MCF 10A (cell line): ENCODE measurements around the gene MAP2K6. TPM values are rescaled to one million over a fixed set of nuclear protein-coding genes. Genes with fewer than 3 reads are reported as not detected.

Experiments
- BruUV-seq: library from RNA; stranded (reverse); fragments of 400-500 nt; replicated peaks from 2 replicates; lab custom pipeline; 2021; lab: Mats Ljungman, UMichigan
- CTCF ChIA-PET: fragments of 300-600 bp; sonication (Branson Sonifier 250); formaldehyde crosslinking; extraction: SDS; loops from one replicate; lab custom pipeline; 2021; ENCODE audit warnings: antibody characterized with exemption, inconsistent platforms; lab: Yijun Ruan, JAX
- POLR2A ChIA-PET: fragments of 300-600, 350-650 bp; sonication (Branson Sonifier 250); formaldehyde crosslinking; extraction: SDS; loops from one replicate; lab custom pipeline; 2020; ENCODE audit warnings: antibody characterized with exemption, inconsistent platforms; lab: Yijun Ruan, JAX
- DNase-seq: peaks from one replicate; pipeline ENCODE4 v3.0.0-alpha.2; 2018; ENCODE audit not compliant: unreplicated experiment
- H3K27ac Mint-ChIP-seq: one replicate; pipeline ENCODE4 v1.8.0; 2022; ENCODE audit warnings: mild to moderate bottlenecking, low read depth, mixed read lengths; ENCODE audit not compliant: unreplicated experiment
- H3K27me3 Mint-ChIP-seq: one replicate; pipeline ENCODE4 v1.8.0; 2022; ENCODE audit warnings: mixed read lengths; ENCODE audit not compliant: insufficient read depth, unreplicated experiment
- H3K36me3 Mint-ChIP-seq: one replicate; pipeline ENCODE4 v1.8.0; 2022; ENCODE audit warnings: mild to moderate bottlenecking, moderate library complexity, mixed read lengths; ENCODE audit not compliant: insufficient read depth, unreplicated experiment
- H3K4me1 Mint-ChIP-seq: one replicate; pipeline ENCODE4 v1.8.0; 2022; ENCODE audit warnings: mixed read lengths; ENCODE audit not compliant: insufficient read depth, unreplicated experiment
- H3K4me3 Mint-ChIP-seq: one replicate; pipeline ENCODE4 v1.8.0; 2022; ENCODE audit warnings: mild to moderate bottlenecking, moderate library complexity, mixed read lengths; ENCODE audit not compliant: unreplicated experiment
- H3K9me3 Mint-ChIP-seq: one replicate; pipeline ENCODE4 v1.8.0; 2022; ENCODE audit warnings: mixed read lengths; ENCODE audit not compliant: unreplicated experiment
- CTCF ChIP-seq: fragments of 200-600 bp; IDR thresholded peaks from one replicate; pipeline ENCODE4 v1.8.0; 2022; ENCODE audit warnings: antibody characterized with exemption, mild to moderate bottlenecking; ENCODE audit not compliant: unreplicated experiment
- intact Hi-C: fragments of 100-400 bp; cut with micrococcal nuclease; formaldehyde crosslinking; loops from 2 replicates; pipeline ENCODE4 v1.14.1; 2022
- total RNA-seq: library from RNA; stranded (reverse); gene quantifications from 2 replicates; pipeline ENCODE4 v1.2.3, GENCODE V29; 2022

Gene MAP2K6
- total RNA-seq, 1 experiment from 2014 or later = 0.28 TPM

GRCh38 chr17:69579961-69580677, 165.6 kb downstream of the MAP2K6 start:
- BruUV-seq = no TSS peak
- no peaks in the 10 kb centered on the region for H3K27me3 Mint-ChIP-seq
- no peak for DNase-seq
- intact Hi-C loops = no loop called here
- ChIA-PET POLR2A (interaction anchor here (1.5 kb wide), 1 partner anchor 13 kb away, joined by 6 read pairs; no protein-coding TSS in a partner anchor), CTCF (interaction anchor here (1.5 to 1.9 kb wide), 2 partner anchors 10 kb away, joined by 3 to 5 read pairs; no protein-coding TSS in a partner anchor)
- no peak overlapping the region for H3K4me3 Mint-ChIP-seq
- no peaks in the 10 kb centered on the region for H3K36me3 Mint-ChIP-seq
- TF ChIP-seq CTCF = no peak
- H3K27ac Mint-ChIP-seq = no peak overlapping the region
- no peaks in the 10 kb centered on the region for H3K9me3 Mint-ChIP-seq
- H3K4me1 Mint-ChIP-seq = no peaks in the 10 kb centered on the region

GRCh38 chr17:69581061-69581961, 166.8 kb downstream of the MAP2K6 start:
- no peak for TF ChIP-seq CTCF
- no peaks in the 10 kb centered on the region for H3K27me3 Mint-ChIP-seq
- H3K36me3 Mint-ChIP-seq = no peaks in the 10 kb centered on the region
- ChIA-PET POLR2A (no interaction called here), CTCF (interaction anchor here (0.6 to 0.9 kb wide), 2 partner anchors 55 to 559 kb away, joined by 3 read pairs; no protein-coding TSS in a partner anchor)
- no peaks in the 10 kb centered on the region for H3K9me3 Mint-ChIP-seq
- DNase-seq = no peak
- BruUV-seq = no TSS peak
- no peaks in the 10 kb centered on the region for H3K4me1 Mint-ChIP-seq
- no peak overlapping the region for H3K27ac Mint-ChIP-seq
- intact Hi-C loops = no loop called here
- no peak overlapping the region for H3K4me3 Mint-ChIP-seq

- Mint-ChIP-seq H3K27me3 (no peaks in the 10 kb centered on the region), H3K36me3 (no peaks in the 10 kb centered on the region), H3K4me1 (no peaks in the 10 kb centered on the region), H3K4me3 (no peak overlapping the region), H3K27ac (no peak overlapping the region), H3K9me3 (peaks cover 8% of the 10 kb centered on the region)
- DNase-seq = no peak
- CTCF ChIA-PET = interaction anchor here (0.7 kb wide), 1 partner anchor 1042 kb away, joined by 4 read pairs; no protein-coding TSS in a partner anchor
- intact Hi-C loops = no loop called here
- no TSS peak for BruUV-seq
- TF ChIP-seq CTCF = no peak
- POLR2A ChIA-PET = no interaction called here
Observed at GRCh38 chr17:69588316-69588715, 173.8 kb downstream of the MAP2K6 start.

GRCh38 chr17:69588827-69589239, 174.3 kb downstream of the MAP2K6 start:
- intact Hi-C loops = no loop called here
- CTCF ChIA-PET = interaction anchor here (0.7 kb wide), 1 partner anchor 1041 kb away, joined by 4 read pairs; no protein-coding TSS in a partner anchor
- TF ChIP-seq CTCF = no peak
- no TSS peak for BruUV-seq
- H3K36me3 Mint-ChIP-seq = no peaks in the 10 kb centered on the region
- DNase-seq = no peak
- no peaks in the 10 kb centered on the region for H3K27me3 Mint-ChIP-seq
- H3K4me3 Mint-ChIP-seq = no peak overlapping the region
- H3K4me1 Mint-ChIP-seq = no peaks in the 10 kb centered on the region
- no peak overlapping the region for H3K27ac Mint-ChIP-seq
- POLR2A ChIA-PET = no interaction called here
- H3K9me3 Mint-ChIP-seq = peaks cover 8% of the 10 kb centered on the region
